H1 (cell line): ENCODE measurements around the gene FSIP1.

Experiments
- BACH1 ChIP-seq: IDR thresholded peaks from 2 replicates; pipeline ENCODE4 v1.6.1; 2012; ENCODE audit warnings: low read length, improper control_type of control experiment
- CHD1 ChIP-seq: IDR thresholded peaks from 2 replicates; pipeline ENCODE4 v1.6.1; 2012; ENCODE audit warnings: low read depth, low read length, improper control_type of control experiment
- CTCF ChIP-seq, 3 experiments: IDR thresholded peaks; 1 replicate in 2 of 3; 2 replicates in 1 of 3; pipeline versions ENCODE4 v1.5.1 to v1.6.1; 2011; ENCODE audit warnings: low read length in 3 of 3, mild to moderate bottlenecking in 3 of 3, inconsistent platforms in 2 of 3, low read depth in 1 of 3, moderate library complexity in 1 of 3; ENCODE audit not compliant: insufficient read depth in 1 of 3; ENCODE audit errors: control extremely low read depth in 1 of 3
- FOSL1 ChIP-seq: IDR thresholded peaks from 2 replicates; pipeline ENCODE4 v1.6.1; 2011; ENCODE audit warnings: mild to moderate bottlenecking, low read depth, low read length, moderate library complexity; ENCODE audit not compliant: insufficient read depth
- KDM1A ChIP-seq: fragments of 200-600, 300-600 bp; sonication (generic); IDR thresholded peaks from 2 replicates; pipeline ENCODE4 v1.7.1; 2016; ENCODE audit warnings: mild to moderate bottlenecking, low read length, borderline replicate concordance
- MAFK ChIP-seq: IDR thresholded peaks from 2 replicates; pipeline ENCODE4 v1.6.1; 2012; ENCODE audit warnings: low read depth, mild to moderate bottlenecking, improper control_type of control experiment, low read length
- POLR2A ChIP-seq, 2 experiments: IDR thresholded peaks; 1 replicate in 1 of 2; 2 replicates in 1 of 2; pipeline ENCODE4 v1.6.1; 2011; ENCODE audit warnings: low read depth in 2 of 2, low read length in 2 of 2, mild to moderate bottlenecking in 2 of 2; ENCODE audit errors: control extremely low read depth in 1 of 2
- POLR2AphosphoS5 ChIP-seq: IDR thresholded peaks from 2 replicates; pipeline ENCODE4 v1.6.1; 2011; ENCODE audit warnings: low read depth, low read length
- RAD21 ChIP-seq, 2 experiments: IDR thresholded peaks in 1 of 2; conservative IDR thresholded peaks in 1 of 2; 2 replicates each; pipeline ENCODE4 v1.6.1; 2011; ENCODE audit warnings: low read depth in 2 of 2, low read length in 2 of 2, improper control_type of control experiment in 1 of 2, inconsistent platforms in 1 of 2, mild to moderate bottlenecking in 1 of 2, moderate library complexity in 1 of 2
- YY1 ChIP-seq: IDR thresholded peaks from 2 replicates; pipeline ENCODE4 v1.6.1; 2011; ENCODE audit warnings: low read depth, mild to moderate bottlenecking, low read length
- ZNF274 ChIP-seq: IDR thresholded peaks from 2 replicates; pipeline ENCODE4 v1.7.0; 2012; ENCODE audit warnings: low read length, borderline replicate concordance; ENCODE audit errors: extremely low read depth
- TF ChIP-seq, protein P1 (sequence below): IDR thresholded peaks from 2 replicates; pipeline ENCODE4 v1.6.1; 2012; ENCODE audit warnings: inconsistent platforms

GRCh38 chr15:39618063-39618823 is 164.4 kb downstream of the FSIP1 start:
- TF ChIP-seq POLR2AphosphoS5, result no peak
- TF ChIP-seq BACH1, result no peak
- TF ChIP-seq KDM1A, result no peak
- no peak for TF ChIP-seq MAFK
- no peak for TF ChIP-seq RAD21 (IDR thresholded peaks at IDR 0.05 in 1 of 2, conservative IDR thresholded peaks at IDR 0.05 in 1 of 2; ENCODE audit: low read depth in 2 of 2, low read length in 2 of 2)
- TF ChIP-seq CTCF (IDR thresholded peaks at IDR 0.05; ENCODE audit: control extremely low read depth in 1 of 3, insufficient read depth in 1 of 3, low read depth in 1 of 3, low read length in 3 of 3), result no peak
- no peak for TF ChIP-seq CHD1
- no peak for TF ChIP-seq POLR2A (IDR thresholded peaks at IDR 0.05; ENCODE audit: control extremely low read depth in 1 of 2, low read depth in 2 of 2, low read length in 2 of 2)
- TF ChIP-seq, protein P1, sequence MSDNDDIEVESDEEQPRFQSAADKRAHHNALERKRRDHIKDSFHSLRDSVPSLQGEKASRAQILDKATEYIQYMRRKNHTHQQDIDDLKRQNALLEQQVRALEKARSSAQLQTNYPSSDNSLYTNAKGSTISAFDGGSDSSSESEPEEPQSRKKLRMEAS, result no peak
- TF ChIP-seq FOSL1, result no peak
- TF ChIP-seq ZNF274, result no peak
- no peak for TF ChIP-seq YY1
